NCI-H510A treated with DMSO at 0.1 percent for 48 hours (cell line): ENCODE results near the gene MYT1.

Source experiments
- DNase-seq: peaks from one replicate; lab custom pipeline; 2025; lab: John Stamatoyannopoulos, UW

The MYT1 gene

DNA sequence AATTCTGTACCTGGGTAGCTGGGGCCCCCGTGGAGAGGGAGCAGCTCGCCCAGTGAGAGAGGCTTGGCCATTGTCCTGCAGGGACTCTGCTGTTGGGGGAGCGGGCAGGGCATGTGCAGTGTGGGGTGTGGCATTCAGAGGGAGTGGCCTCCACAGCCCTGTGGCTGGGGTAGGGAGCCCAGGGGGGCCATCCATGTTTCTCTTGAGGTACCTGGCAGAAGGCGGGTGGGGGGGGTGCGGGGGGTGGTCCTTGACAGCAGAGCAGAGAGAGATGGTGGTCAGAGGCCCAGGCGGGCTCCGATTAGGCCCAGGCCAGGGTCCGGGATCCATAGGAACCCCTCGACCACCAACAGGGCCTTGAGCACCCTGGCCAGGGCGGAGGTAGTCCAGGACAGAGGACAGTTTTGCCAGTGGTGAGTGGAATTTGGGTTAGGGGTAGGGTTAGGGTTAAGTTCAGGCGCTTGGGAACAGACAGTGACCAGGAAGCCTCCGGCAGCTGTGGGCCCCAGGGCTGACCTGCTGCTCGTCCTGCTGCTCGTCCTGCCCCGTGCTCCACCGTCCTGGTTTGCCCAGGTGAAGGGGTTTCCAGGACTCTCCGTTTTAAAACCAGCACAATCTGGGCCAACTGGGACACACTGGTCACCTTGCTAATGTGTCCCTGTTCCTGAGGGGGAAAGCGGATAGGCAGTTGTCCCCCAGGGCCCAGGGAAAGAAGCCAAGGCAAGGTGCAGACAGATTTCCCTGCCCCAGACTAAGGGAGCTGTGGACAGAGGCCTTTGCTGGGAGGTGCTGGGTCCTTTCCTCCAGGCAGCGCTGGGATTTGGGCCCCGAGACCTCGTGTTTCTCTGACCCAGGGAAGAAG is 24.8 kb upstream of the MYT1 start:
- no peak for DNase-seq

DNA sequence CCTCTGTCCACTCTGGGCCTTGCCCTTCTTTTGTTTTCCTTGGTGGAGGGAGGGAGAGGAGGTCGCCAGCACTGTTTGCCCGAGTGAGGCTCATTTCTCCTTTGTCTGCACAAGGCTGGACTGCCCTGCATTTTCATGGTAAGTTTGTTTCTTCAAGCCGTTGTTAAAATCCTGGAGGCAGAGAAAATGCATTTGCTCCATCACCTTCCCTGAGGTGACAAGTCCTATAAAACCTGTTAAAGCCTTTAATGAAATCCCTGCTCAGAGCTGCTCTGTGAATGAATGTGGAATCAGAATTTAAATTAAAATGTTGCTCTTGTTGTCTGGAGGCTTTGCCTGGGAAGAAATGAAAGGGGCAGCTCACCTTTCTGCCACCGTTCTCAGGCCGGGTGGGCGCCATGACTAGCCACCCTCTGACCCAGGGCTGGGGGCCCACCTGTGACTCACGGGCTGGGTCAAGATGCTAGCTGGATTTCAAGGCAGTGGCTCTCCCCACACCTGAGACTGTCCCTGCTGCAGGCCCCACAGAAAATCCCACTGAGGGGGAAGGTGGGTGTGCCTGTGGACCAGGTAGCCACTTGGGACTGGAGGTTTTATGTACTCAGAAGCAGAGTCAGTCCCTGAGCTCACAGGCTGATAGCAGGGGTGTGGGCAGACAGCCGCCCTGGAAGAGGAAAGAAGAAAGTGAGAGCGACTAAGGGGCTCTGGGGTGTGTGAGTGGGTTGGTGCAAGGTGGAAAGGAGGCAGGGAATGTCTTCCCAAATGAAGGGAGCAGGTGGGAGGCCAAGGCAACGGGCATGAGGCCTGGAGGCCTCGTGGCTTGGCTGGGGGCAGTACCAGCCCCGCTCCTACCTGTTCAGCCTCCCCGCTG is 24.0 kb upstream of the MYT1 start:
- DNase-seq, result no peak

DNA sequence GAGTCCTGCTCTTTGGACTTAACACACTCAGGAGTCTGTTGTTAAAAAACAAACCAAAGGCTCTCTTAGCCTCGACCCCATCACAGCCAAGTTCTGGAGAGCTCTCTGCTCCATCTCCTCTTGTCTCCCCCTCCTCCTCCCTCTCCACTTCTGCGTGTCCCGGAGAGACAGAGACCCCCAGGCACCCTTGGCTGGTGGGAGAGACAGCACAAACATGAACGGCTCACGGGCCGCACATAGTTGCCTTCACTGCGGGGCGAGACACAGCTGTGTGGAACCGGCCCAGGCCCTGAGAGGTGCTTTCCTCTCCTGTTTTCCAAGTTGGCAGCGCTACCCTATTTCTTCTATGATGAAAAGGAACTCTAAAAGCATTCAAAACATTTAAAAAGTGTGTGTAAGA is 23.3 kb upstream of the MYT1 start:
- DNase-seq, result no peak

DNA sequence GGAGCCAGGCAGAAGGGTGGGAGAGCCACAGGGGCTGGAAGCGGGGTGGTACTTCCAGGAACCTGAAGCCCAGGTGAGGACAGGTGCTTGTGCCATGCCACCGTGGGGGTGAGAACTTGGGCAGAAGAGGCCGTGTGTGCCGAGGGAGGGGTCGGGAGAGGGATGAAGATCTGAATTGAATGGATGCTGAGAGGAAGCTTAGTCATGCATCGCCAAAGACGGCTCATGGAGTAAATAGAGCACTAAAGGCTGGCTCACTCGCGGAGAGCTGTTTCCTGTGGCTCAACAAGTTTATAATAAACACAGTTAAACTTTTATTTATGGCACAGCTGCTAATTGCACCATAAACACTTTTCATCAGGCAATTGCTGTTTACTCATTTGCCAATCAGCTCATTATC is 21.7 kb upstream of the MYT1 start:
- DNase-seq, result peak; percentile 79

DNA sequence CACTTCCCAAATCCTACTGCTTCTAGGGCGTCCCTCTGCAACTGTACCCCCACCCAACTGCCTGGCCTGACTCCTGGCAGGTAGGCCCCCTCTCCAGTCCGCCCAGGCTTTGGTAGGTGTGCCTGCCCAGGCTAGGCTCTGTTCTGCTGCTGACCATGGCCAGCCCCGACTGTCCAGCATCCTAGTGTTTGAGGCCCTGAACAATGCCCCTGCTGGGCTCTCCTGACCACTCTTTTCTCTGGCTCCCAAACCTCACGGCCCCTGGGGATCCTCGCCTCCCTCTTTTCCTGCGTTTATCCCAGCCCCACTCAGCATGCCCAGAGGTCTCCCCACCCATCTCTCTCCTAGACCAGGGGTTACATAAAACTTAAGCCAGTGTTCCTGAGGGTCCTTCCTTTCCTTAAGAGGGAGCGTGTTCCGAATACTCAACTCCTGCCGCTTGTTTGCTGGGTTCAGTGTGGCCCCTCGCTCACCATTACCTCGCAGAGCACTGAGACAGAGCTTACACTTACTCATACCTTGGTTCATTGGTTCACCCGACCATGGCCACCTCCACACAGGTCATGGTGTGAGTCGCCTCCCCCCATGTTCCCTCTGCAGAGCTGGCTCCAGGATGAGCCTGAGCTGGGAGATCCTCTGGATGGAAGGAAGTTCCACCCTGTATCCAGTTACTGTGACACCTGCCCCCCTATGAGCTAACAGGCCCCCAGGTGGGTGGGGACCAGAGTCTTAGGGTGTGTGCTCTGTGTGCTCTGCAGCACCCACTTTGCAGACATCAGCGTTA is 21.0 kb upstream of the MYT1 start:
- DNase-seq, result no peak

DNA sequence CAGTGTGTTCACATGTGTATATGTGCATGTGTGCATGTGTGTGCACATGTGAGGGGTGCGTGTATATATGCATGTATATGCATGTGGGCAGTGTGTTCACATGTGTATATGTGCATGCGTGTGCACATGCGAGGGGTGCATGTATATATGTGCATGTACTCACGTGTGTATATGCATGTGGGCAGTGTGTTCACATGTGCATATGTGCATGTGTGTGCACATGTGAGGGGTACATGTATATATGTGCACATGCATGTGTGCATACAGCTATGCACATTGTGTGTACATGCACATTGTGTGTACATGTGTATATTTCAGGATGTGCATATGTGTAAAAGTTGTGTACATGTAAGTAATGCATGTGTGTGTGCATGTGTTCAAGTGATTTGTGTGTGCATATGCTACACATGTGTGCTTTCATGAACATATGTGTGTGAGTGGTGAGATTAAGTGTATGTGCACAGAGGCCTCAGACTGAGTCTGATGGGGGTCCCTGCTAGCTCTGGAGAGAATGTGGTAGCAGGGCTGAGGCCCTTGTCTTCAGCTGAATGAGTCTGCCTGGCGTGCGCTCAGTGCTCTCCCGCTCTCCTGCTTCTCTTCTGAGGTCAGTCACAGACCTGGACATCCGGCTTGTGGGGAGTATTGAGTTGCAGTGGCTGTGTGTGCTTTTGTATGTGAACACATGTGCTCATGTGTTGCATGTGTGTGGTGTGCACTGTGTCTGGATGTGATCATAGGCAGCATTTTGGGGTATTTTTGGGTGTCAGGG is 19.9 kb upstream of the MYT1 start:
- DNase-seq, result no peak

DNA sequence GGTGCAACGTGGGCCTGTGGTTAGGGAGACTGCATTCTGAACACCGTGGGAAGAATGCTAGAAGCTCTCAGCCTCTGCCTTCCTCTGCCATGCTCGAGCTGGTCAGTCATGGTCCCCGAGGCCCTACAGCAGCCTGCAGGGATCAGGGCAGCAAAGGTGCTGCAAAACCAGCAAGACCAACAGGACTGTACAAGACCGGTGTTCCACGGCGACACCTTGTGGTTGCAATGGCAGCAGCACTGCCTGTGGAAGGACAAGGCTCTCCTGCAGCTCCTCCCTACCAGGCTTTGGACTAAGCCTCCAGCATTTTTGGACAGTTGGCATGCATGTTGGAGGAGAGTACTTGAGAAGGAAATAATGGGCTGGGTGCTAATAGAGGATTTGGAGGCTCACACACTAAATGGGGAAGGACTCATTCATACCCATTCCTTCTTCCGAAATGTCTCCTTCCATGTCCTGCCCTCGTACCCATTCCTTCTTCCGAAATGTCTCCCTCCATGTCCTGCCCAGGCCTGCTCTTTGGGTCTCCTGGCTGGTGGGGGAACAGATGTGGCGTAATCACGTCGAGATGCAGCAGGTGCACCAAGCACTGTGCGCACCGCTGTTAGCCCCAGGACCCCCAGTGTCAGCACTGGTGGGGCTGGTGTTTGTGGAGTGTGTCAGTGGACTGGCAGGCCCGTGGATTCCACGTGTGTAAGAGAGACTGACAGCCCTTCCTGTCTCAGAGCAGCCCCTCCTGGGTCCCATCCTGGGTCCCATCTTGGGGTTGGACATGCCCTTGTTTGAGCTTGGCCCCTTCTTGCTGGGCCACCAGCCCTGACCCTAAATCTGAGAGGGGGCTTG is 18.6 kb upstream of the MYT1 start:
- DNase-seq, result no peak

DNA sequence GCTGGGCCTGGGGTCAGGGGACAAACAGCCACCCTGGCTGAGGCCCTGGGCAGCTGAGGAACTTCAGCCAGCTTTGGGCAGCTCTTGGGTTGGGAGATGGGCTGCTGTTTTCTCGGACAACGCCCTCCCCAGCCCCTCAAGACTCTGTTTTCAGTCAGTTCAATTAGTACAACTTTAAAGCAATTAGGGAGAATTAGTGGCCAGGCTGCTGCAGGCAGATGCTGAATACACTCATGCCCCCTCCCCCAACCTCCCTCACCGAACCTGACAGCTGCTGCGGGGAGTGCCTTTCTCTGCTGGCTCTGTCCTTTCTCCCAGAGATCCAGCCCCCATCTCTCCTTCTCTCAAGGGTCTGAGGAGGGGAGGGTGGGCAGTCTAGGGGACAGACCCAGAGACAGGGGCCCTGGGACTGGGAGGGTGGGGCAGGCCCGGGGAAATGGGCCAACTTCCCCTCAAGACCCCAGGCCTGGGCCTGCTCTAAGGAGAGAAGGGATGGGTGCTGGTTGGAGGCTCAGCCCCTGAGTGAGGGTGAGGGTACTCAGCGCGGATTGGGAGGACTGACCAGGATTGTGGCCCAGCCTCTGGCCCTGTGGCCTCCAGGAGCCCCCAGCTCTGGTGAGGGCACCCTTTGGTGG is 17.8 kb upstream of the MYT1 start:
- peak; percentile 36 for DNase-seq

DNA sequence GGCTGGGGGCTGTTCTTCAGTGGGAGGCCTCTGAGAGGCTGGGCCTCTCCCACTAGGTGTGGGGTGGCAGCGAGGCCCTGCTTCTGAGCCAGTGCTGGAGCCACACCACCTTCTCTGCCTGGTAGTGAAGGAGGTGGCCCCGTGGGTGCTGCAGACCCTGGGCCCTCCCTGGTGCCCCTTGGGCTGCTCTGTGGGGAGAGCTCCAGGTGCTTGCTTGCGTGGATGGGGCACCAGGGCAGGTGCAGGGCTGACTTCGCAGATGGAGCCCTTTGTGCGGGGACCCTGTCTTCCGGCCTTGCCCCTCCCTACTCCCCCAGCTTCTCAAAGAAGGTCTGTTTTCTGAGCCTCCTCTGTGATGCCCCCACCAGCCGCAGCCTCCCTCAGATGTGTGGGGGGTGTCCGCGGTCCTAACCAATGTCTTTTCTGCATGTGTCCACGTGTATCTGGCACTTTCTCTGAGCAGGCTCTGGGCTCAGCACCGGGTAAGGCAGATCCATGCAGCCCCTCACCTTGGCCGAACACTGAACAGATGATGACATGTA is 17.2 kb upstream of the MYT1 start:
- no peak for DNase-seq

DNA sequence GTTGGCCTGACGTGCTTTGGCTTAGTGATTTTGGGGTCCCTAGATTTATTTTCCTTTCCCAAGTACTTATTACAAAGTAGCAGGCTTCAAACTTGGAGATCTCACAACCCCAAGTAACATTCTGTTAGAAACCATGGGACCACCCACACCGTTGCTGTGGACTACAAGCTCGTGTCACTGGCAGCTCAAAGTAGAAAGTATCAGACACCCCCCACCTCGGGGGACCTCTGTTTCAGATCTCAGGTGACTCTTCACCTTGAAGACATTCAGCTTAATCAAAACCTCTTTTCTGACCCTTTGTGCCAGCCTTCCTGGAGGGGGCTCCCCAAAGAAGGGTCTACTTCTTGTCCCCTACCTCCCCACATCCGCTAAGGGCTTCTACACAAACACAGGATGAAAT is 15.7 kb upstream of the MYT1 start:
- DNase-seq, result no peak

DNA sequence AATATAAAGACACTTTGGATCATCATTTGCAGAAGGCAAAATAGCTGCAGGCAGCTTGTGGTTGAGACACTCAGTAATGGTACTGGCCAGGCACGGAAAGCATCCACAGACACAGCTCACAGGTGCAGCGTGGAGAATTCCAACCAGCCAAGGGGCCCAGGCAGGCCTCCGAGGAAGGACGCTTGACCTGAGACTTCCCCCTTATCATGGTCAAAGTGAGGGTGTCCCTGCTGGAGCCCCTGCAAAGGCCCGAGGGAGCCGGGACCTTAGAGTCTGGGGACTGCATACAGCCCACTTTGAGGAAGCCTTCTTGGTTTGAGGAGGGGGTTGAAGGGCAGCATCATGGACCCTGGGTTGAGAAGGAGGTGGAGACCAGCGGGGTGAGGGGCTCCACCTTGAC is 15.1 kb upstream of the MYT1 start:
- no peak for DNase-seq

DNA sequence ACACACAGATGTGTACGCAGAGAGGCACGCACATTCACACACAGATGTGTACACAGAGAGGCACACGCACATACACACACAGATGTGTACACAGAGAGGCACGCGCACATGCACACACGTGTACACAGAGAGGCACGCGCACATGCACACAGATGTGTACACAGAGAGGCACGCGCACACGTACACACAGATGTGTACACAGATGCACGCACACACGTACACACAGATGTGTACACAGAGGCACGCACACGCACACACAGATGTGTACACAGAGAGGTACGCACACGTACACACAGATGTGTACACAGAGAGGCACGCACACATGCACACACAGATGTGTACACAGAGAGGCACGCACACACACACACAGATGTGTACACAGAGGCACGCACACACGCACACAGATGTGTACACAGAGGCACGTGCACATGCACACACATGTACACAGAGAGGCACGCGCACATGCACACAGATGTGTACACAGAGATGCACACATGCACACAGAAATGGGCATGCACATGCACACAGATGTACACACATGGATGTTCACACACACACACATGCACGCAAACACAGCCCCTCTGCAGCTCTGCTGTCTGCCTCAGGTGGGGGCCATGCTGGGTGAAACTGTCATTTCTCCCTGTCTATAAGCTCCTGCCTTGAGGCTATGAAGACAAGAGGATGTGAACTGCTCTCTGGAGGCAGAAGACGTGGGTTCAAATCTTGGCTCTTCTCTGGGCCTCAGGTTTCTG is 14.3 kb upstream of the MYT1 start:
- no peak for DNase-seq

DNA sequence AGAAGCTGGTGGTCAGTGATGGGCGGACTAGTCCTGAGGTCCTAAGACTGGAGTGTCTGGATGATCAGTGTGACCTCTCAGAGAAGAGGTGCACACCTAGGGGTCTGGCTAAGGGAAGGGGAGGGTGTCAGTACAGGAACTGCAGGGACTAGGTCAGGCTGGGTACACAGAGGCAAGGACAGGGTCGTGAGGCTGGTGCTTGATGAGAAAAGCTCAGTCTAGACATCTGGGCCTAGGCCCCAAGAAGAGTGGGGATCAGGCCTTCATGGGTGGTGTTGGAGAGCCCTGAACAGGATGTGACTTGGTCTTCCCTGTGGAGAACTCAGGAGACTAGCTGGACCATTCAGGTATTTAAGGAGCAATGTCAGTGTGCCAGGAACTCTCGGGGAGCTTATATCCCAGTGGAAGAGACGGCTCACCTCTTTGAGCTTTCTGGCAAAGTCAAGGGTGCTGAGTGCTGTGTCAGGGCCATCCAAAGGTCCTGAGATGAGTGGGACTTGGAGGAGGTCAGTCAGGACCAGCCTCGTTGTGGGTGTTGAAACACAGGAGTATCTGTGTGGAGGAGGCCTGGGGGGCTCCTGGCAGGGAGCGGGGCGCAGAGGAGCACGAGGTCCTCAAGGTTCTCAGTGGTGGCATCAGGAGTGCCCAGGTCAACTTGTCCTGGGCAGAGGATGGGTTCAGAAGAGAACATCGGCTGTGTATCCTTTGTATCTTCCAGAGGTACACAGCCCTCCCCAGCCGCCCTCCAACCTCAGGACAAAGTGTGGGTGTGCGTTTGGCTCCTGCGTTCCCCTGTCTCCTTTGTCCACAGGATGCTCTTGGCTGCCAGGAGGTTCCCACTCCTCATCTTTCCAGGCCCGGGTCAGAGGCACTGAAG is 13.3 kb upstream of the MYT1 start:
- DNase-seq, result no peak

DNA sequence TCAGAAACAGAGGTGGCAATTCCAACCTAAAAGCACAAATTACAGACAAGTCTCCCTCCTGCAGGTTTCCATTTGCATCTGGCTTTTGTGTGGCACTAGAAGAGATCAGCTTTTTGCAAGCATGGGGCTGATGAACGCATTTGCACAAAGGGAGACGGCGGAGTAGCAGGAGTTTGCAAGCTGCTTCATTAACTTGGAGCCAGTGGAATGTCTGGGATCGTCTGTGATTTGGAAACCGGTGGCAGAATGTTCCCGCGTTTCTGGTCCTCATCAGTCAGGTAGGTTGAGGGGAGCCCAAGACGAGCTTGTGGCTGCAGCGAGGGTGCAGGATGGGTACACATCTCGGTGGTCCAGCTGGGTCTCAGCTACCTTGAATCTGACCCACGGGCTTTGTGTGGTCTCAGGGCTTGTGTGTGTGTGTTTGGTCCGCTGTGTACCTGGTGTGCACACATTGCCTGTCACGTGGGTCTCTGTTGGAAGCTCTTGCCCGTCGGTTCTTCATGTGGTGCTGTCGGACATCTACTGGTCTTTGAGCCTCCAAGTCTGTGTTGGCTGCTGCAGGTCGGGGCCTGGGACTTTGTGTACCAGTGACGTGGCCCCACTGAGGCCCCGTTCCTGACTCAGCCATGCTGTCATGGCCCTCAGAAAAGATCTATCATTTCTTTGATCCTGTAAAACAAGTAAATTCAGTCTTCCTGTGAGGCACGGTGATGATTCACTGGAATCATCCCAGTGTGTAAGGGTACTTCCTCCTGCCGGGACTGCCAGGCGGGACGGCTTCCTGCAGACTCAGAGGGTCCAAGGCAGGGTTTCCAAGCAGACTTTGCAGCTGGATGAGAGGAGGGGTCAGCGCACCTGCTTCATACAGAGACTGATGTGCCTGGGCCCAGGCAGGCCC is 12.4 kb upstream of the MYT1 start:
- DNase-seq, result no peak

DNA sequence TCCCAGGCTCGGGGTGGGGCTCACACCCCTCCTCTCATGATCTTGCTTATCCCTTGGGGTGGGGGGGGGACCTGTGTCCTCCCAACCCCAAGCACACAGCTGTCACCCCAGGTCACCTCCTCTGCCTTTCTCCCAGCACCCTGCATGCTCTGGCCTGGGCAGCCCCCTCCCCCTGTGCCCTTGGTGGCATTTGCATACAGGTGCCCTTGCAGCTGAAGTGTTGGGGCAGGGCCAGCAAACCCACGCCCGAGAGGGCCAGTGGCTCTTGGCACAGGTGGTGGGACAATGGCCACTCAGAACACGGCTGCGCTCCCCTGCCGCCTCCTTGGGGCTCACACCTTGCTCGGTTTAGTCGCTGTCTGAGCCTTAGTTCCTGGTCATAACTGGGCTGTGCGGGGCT is 11.3 kb upstream of the MYT1 start:
- DNase-seq, result peak; percentile 73

DNA sequence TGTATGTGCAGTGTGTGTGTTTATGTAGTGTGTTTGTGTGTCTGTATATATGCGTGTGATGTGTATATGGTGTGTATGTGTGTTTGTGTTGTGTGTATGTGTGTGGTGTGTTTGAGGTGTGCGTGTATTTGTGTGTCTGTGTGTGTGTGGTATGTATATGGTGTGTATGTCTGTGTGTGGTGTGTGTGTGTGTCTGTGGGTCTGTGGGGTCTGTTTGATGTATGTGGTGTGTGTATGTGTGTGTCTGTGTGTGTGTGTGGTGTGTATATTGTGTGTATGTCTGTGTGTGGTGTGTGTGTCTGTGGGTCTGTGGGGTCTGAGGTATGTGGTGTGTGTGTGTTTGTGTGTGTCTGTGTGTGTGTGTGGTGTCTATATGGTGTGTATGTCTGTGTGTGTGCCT is 10.8 kb upstream of the MYT1 start:
- no peak for DNase-seq
